ENCODE measurements around the gene SEPTIN7. TPM values are rescaled to one million over a fixed set of nuclear protein-coding genes. Genes with fewer than 3 reads are reported as not detected.

The SEPTIN7 gene
- total and polyA plus RNA-seq, 2 of the 13 experiments (the other 11 are each of a cell fraction or from before 2014, with no cell fraction given): 103 to 129 TPM

- H3K9me3 ChIP-seq (ENCODE audit: low read length): no peaks in the 10 kb centered on the region
- H3K79me2 ChIP-seq (ENCODE audit: insufficient read depth, low read length): no peaks in the 10 kb centered on the region
- H3K36me3 ChIP-seq (replicated peaks in 1 of 2; ENCODE audit: control insufficient read depth in 1 of 2, insufficient read depth in 2 of 2, low read length in 2 of 2): no peaks in the 10 kb centered on the region
- H2AFZ ChIP-seq (ENCODE audit: low read length): no peak overlapping the region
- ATAC-seq: no peak
- intact Hi-C loops (cut with micrococcal nuclease; ENCODE audit: unreplicated experiment): no loop called here
- TF ChIP-seq PAF1 (CRISPR knock-in tag; IDR thresholded peaks at IDR 0.05) (no peak), ATM (IDR thresholded peaks at IDR 0.05; ENCODE audit: borderline replicate concordance) (no peak), ZNF576 (CRISPR knock-in tag; IDR thresholded peaks at IDR 0.05) (no peak), TRIM22 (IDR thresholded peaks at IDR 0.05) (no peak), TBP (CRISPR knock-in tag; IDR thresholded peaks at IDR 0.05) (no peak), SPEN (CRISPR knock-in tag; IDR thresholded peaks at IDR 0.05; ENCODE audit: low read depth) (no peak), BATF2 (CRISPR knock-in tag; IDR thresholded peaks at IDR 0.05) (no peak), ZMYM2 (CRISPR knock-in tag; IDR thresholded peaks at IDR 0.05) (no peak), MAFF (IDR thresholded peaks at IDR 0.05; ENCODE audit: low read depth, low read length) (no peak), EEA1 (CRISPR knock-in tag; IDR thresholded peaks at IDR 0.05; ENCODE audit: borderline replicate concordance) (no peak), CCDC6 (CRISPR knock-in tag; IDR thresholded peaks at IDR 0.05) (no peak), NRL (CRISPR knock-in tag; IDR thresholded peaks at IDR 0.05; ENCODE audit: borderline replicate concordance) (no peak), ZNF234 (CRISPR knock-in tag; conservative IDR thresholded peaks at IDR 0.05) (no peak), TIGD3 (CRISPR knock-in tag; IDR thresholded peaks at IDR 0.05; ENCODE audit: borderline replicate concordance) (no peak), ZNF317 (CRISPR knock-in tag; IDR thresholded peaks at IDR 0.05) (no peak), KAT2B (IDR thresholded peaks at IDR 0.05; ENCODE audit: borderline replicate concordance, low read depth, low read length) (no peak), ARID4A (CRISPR knock-in tag; IDR thresholded peaks at IDR 0.05; ENCODE audit: borderline replicate concordance) (no peak), THYN1 (CRISPR knock-in tag; IDR thresholded peaks at IDR 0.05; ENCODE audit: borderline replicate concordance, low read depth) (no peak), SRSF4 (IDR thresholded peaks at IDR 0.05; ENCODE audit: low read depth, low read length, poor library complexity, severe bottlenecking) (no peak)
- ChIA-PET POLR2A (no interaction called here), CTCF (ENCODE audit: low intra/inter-chr PET ratio, low total read pairs) (no interaction called here)
- BruUV-seq (replicated peaks): no TSS peak
- 0% methylated on average over 1 of the region's 1 CpG for WGBS (ENCODE audit: low lambda C conversion rate)
- no peak overlapping the region for H3K4me2 ChIP-seq (ENCODE audit: low read depth, low read length)
- no peak overlapping the region for H3K27ac ChIP-seq (ENCODE audit: extremely low read length, insufficient read depth, low read length)
- no peak for FAIRE-seq
- no peak overlapping the region for H3K9ac ChIP-seq (ENCODE audit: insufficient read depth, low read depth, low read length)
- no peak for DNase-seq (ENCODE audit: low spot score)
- in situ Hi-C loops (cut with HindIII; ENCODE audit: extremely low pct_ligation_motif_present, low pct_unique_long_range_greater_than_20kb): no loop called here
- no peaks in the 10 kb centered on the region for H3K27me3 ChIP-seq (ENCODE audit: control insufficient read depth in 1 of 2, insufficient read depth in 2 of 2, low read length in 2 of 2)
- H3K4me3 ChIP-seq (replicated peaks in 1 of 3; ENCODE audit: insufficient read depth in 1 of 3, low read depth in 2 of 3, low read length in 3 of 3): no peak overlapping the region
- peaks cover 18% of the 10 kb centered on the region for H3K4me1 ChIP-seq (ENCODE audit: insufficient read depth, low read length)
- no peaks in the 10 kb centered on the region for H4K20me1 ChIP-seq (ENCODE audit: insufficient read depth, low read length)
Measured at GRCh38 chr7:35776686-35777085, 24.2 kb upstream of the SEPTIN7 start.

All from HepG2 (cell line).